Lower leg skin (tissue), 4 donors: ENCODE results near the gene LAMA4. TPM values are rescaled to one million over a fixed set of nuclear protein-coding genes. Genes with fewer than 3 reads are reported as not detected.

Experiments used
- DNase-seq, 2 donors: peaks; one replicate each; pipeline ENCODE4 v3.0.0-alpha.2; 2019; ENCODE audit warnings: low spot score in 2 of 2
- H3K4me3 ChIP-seq: fragments of 200-600 bp; sonication (generic); 2 replicates; pipeline ENCODE4 v1.5.1; 2017; ENCODE audit warnings: mild to moderate bottlenecking, low read depth; ENCODE audit not compliant: poor library complexity, severe bottlenecking
- CTCF ChIP-seq, 3 donors: fragments of 450-650 bp; IDR thresholded peaks; one replicate each; pipeline ENCODE4 v1.5.1; 2016; ENCODE audit warnings: antibody characterized with exemption in 3 of 3, mild to moderate bottlenecking in 3 of 3, moderate library complexity in 2 of 3
- POLR2A ChIP-seq, 2 donors: fragments of 450-650 bp; IDR thresholded peaks; one replicate each; pipeline ENCODE4 v1.6.1; 2016 to 2017; ENCODE audit warnings: antibody characterized with exemption in 2 of 2, mild to moderate bottlenecking in 1 of 2, moderate library complexity in 1 of 2
- WGBS, 2 donors: methylation state at CpG; one replicate each; pipeline ENCODE4 v1.1.5; 2018; 5-methylcytosine and 5-hydroxymethylcytosine counted together
- intact Hi-C: fragments of 100-400 bp; cut with DNase I; formaldehyde crosslinking; loops from one replicate; pipeline ENCODE4 v1.15.0; 2023; ENCODE audit warnings: low total_unique reads
- total RNA-seq, 4 donors: library from RNA; depleted of rRNA; stranded (reverse); fragments of >200 nt; gene quantifications; one replicate each; pipeline ENCODE4 v1.1.0, GENCODE V29; 2016

LAMA4 gene
- total RNA-seq, 4 donors from 2014 or later = 11.0 to 18.7 (median 17.4) TPM

- no peak for DNase-seq
- H3K4me3 ChIP-seq = no peak overlapping the region
- intact Hi-C loops = no loop called here
- TF ChIP-seq CTCF (IDR thresholded peaks at IDR 0.05) (no peak), POLR2A (IDR thresholded peaks at IDR 0.05) (no peak)
- 65 to 70% methylated on average over 3 of the region's 3 CpGs for whole genome bisulfite sequencing, 2 donors
Measured at GRCh38 chr6:112269979-112270566, 15.7 kb upstream of the LAMA4 start.

GRCh38 chr6:112269114-112269513 is 14.7 kb upstream of the LAMA4 start:
- 52 to 59% methylated on average over 5 of the region's 5 CpGs for WGBS, 2 donors
- no peak for DNase-seq
- TF ChIP-seq POLR2A (IDR thresholded peaks at IDR 0.05) (no peak), CTCF (IDR thresholded peaks at IDR 0.05) (no peak)
- no peak overlapping the region for H3K4me3 ChIP-seq
- intact Hi-C loops = no loop called here

- DNase-seq = no peak
- intact Hi-C loops = no loop called here
- no peak overlapping the region for H3K4me3 ChIP-seq
- 56 to 58% methylated on average over 2 of the region's 2 CpGs for WGBS, 2 donors
- TF ChIP-seq CTCF (IDR thresholded peaks at IDR 0.05) = no peak
Measured at GRCh38 chr6:112268654-112269053, 14.3 kb upstream of the LAMA4 start.

GRCh38 chr6:112268019-112268418 is 13.7 kb upstream of the LAMA4 start:
- intact Hi-C loops = no loop called here
- no peak overlapping the region for H3K4me3 ChIP-seq
- 90 to 93% methylated on average over 2 of the region's 2 CpGs for WGBS, 2 donors
- TF ChIP-seq CTCF (IDR thresholded peaks at IDR 0.05) (no peak), POLR2A (IDR thresholded peaks at IDR 0.05) (no peak)
- DNase-seq = no peak

GRCh38 chr6:112266331-112266730 is 12.0 kb upstream of the LAMA4 start:
- intact Hi-C loops = no loop called here
- no peak for TF ChIP-seq POLR2A (IDR thresholded peaks at IDR 0.05)
- TF ChIP-seq CTCF (IDR thresholded peaks at IDR 0.05) = no peak
- H3K4me3 ChIP-seq = no peak overlapping the region
- 83 to 88% methylated on average over 7 of the region's 7 CpGs for WGBS, 2 donors
- DNase-seq = no peak

- WGBS, 2 donors = 71 to 75% methylated on average over 1 of the region's 1 CpG
- intact Hi-C loops = no loop called here
- H3K4me3 ChIP-seq = no peak overlapping the region
- TF ChIP-seq POLR2A (IDR thresholded peaks at IDR 0.05) (no peak), CTCF (IDR thresholded peaks at IDR 0.05) (no peak)
- DNase-seq = no peak
Measured at GRCh38 chr6:112259337-112259675, 4.9 kb upstream of the LAMA4 start.
